Left lung (tissue), 10 donors: ENCODE measurements around the gene MERTK. TPM values are rescaled to one million over a fixed set of nuclear protein-coding genes. Genes with fewer than 3 reads are reported as not detected.

Experiments
- ATAC-seq: fragments of 200-7000 bp; cut with Tn5 transposase; one replicate; pipeline ENCODE4 v1.9.1; 2020; ENCODE audit warnings: moderate library complexity
- DNase-seq, 4 donors: peaks; one replicate each; pipeline ENCODE4 v3.0.0-alpha.2; 2013 to 2020
- H3K27ac ChIP-seq, 2 donors: fragments of 200-600 bp; sonication (generic) in 1 of 2; one replicate each; pipeline versions ENCODE4 v1.5.0 to v1.8.0; 2020 to 2021
- H3K27me3 ChIP-seq, 2 donors: fragments of 200-600 bp; sonication (generic) in 1 of 2; one replicate each; pipeline versions ENCODE4 v1.5.0 to v1.8.0; 2020 to 2021
- H3K36me3 ChIP-seq, 2 donors: fragments of 200-600 bp; sonication (generic) in 1 of 2; one replicate each; pipeline versions ENCODE4 v1.5.0 to v1.8.0; 2020 to 2021
- H3K4me1 ChIP-seq, 2 donors: fragments of 200-600 bp; one replicate each; pipeline ENCODE4 v1.8.0; 2021
- H3K4me3 ChIP-seq, 2 donors: fragments of 200-600 bp; sonication (generic) in 1 of 2; one replicate each; pipeline versions ENCODE4 v1.5.0 to v1.8.0; 2020 to 2021; ENCODE audit warnings: mild to moderate bottlenecking in 1 of 2
- H3K9me3 ChIP-seq, 2 donors: fragments of 200-600 bp; sonication (generic) in 1 of 2; one replicate each; pipeline versions ENCODE4 v1.5.0 to v1.8.0; 2020 to 2021
- CTCF ChIP-seq, 2 donors: fragments of 200-600 bp; sonication (generic) in 1 of 2; IDR thresholded peaks; one replicate each; pipeline versions ENCODE4 v1.5.0 to v1.8.0; 2021; ENCODE audit warnings: antibody characterized with exemption in 2 of 2
- intact Hi-C, 2 donors: fragments of 100-400 bp; cut with DNase I; formaldehyde crosslinking; loops; one replicate each; pipeline versions ENCODE4 v1.11.2 to v1.14.2; 2022
- polyA plus RNA-seq, 6 donors: library from polyadenylated mRNA; unstranded; fragments of 120-200 nt; gene quantifications; one replicate each; pipeline ENCODE4 v1.2.1, GENCODE V29; 2013; ENCODE audit not compliant: insufficient read length in 6 of 6
- total RNA-seq, 2 donors: library from RNA; stranded (reverse); fragmentation: NEBNext Ultra II Directional; extraction: Animal tissue kit (Norgen Biotek cat#: 25700); gene quantifications; one replicate each; pipeline ENCODE4 v1.2.1, GENCODE V29; 2021
- donor health status: DM: no; HTN: yes; CAD: no.
- donor health status: DM: no; HTN: no; CAD: no.

The MERTK gene
- total and polyA plus RNA-seq, 8 donors: 15.3 to 42.8 (median 19.8) TPM

GRCh38 chr2:112029164-112029563 lies 130.8 kb downstream of the MERTK start:
- intact Hi-C loops: no loop called here
- H3K27me3 ChIP-seq: no peaks in the 10 kb centered on the region
- peaks cover 0 to 25% of the 10 kb centered on the region in 2 donors for H3K36me3 ChIP-seq
- no peak overlapping the region for H3K4me3 ChIP-seq
- H3K9me3 ChIP-seq: no peaks in the 10 kb centered on the region
- DNase-seq (no peak), ATAC-seq (no peak)
- peaks cover 19 to 40% of the 10 kb centered on the region in 2 donors for H3K4me1 ChIP-seq
- no peak overlapping the region for H3K27ac ChIP-seq
- no peak for TF ChIP-seq CTCF (IDR thresholded peaks at IDR 0.05)

GRCh38 chr2:112031473-112032223 lies 133.2 kb downstream of the MERTK start:
- H3K27ac ChIP-seq: peak overlapping the region; percentile 83 to 88
- ATAC-seq: peak; percentile 54

GRCh38 chr2:112032224-112032586 lies 133.8 kb downstream of the MERTK start:
- DNase-seq (peak in 2 of 4 donors; percentile 59 to 77), ATAC-seq (peak; percentile 82)
- Histone ChIP-seq H3K27ac (peak overlapping the region; percentile 83 to 88), H3K4me3 (peak overlapping the region in 1 of 2 donors; percentile 2), H3K4me1 (peaks cover 19 to 45% of the 10 kb centered on the region in 2 donors), H3K27me3 (no peaks in the 10 kb centered on the region), H3K36me3 (peaks cover 0 to 12% of the 10 kb centered on the region in 2 donors), H3K9me3 (no peaks in the 10 kb centered on the region)
- intact Hi-C loops: no loop called here
- TF ChIP-seq CTCF (IDR thresholded peaks at IDR 0.05): no peak

More at GRCh38 chr2:112031473-112032223, 133.2 kb downstream of the MERTK start:
- peak in 3 of 4 donors; percentile 24 to 68 (median 60) for DNase-seq
- Histone ChIP-seq H3K4me1 (peaks cover 19 to 45% of the 10 kb centered on the region in 2 donors), H3K27me3 (no peaks in the 10 kb centered on the region), H3K9me3 (no peaks in the 10 kb centered on the region), H3K4me3 (peak overlapping the region in 1 of 2 donors; percentile 2), H3K36me3 (peaks cover 0 to 12% of the 10 kb centered on the region in 2 donors)
- intact Hi-C loops: no loop called here
- no peak for TF ChIP-seq CTCF (IDR thresholded peaks at IDR 0.05)

GRCh38 chr2:112032689-112033465 lies 134.5 kb downstream of the MERTK start:
- no peak overlapping the region for H3K4me3 ChIP-seq
- peak; percentile 69 for ATAC-seq
- no peaks in the 10 kb centered on the region for H3K9me3 ChIP-seq
- peak overlapping the region; percentile 83 to 88 for H3K27ac ChIP-seq
- intact Hi-C loops: no loop called here
- no peak for TF ChIP-seq CTCF (IDR thresholded peaks at IDR 0.05)
- DNase-seq: peak in 2 of 4 donors; percentile 39 to 78
- peaks cover 0 to 8% of the 10 kb centered on the region in 2 donors for H3K36me3 ChIP-seq
- H3K4me1 ChIP-seq: peaks cover 19 to 45% of the 10 kb centered on the region in 2 donors
- no peaks in the 10 kb centered on the region for H3K27me3 ChIP-seq

GRCh38 chr2:112033600-112033999 lies 135.2 kb downstream of the MERTK start:
- ATAC-seq: peak; percentile 8
- peak in 1 of 4 donors; percentile 76 for DNase-seq
- Histone ChIP-seq H3K4me1 (peaks cover 19 to 45% of the 10 kb centered on the region in 2 donors), H3K27me3 (no peaks in the 10 kb centered on the region), H3K4me3 (no peak overlapping the region), H3K27ac (peak overlapping the region; percentile 83 to 88), H3K9me3 (no peaks in the 10 kb centered on the region), H3K36me3 (peaks cover 0 to 3% of the 10 kb centered on the region in 2 donors)
- intact Hi-C loops: no loop called here
- no peak for TF ChIP-seq CTCF (IDR thresholded peaks at IDR 0.05)
